ENCODE data around the gene GARIN5A. TPM values are rescaled to one million over a fixed set of nuclear protein-coding genes. Genes with fewer than 3 reads are reported as not detected.

The GARIN5A gene
- polyA plus RNA-seq, 1 donor (not counting 4 experiments of a cell fraction or from before 2014, with no cell fraction given) = 0.37 TPM

GRCh38 chr19:50501568-50502475 lies 25.2 kb upstream of the GARIN5A start:
- TF ChIP-seq, protein P1, sequence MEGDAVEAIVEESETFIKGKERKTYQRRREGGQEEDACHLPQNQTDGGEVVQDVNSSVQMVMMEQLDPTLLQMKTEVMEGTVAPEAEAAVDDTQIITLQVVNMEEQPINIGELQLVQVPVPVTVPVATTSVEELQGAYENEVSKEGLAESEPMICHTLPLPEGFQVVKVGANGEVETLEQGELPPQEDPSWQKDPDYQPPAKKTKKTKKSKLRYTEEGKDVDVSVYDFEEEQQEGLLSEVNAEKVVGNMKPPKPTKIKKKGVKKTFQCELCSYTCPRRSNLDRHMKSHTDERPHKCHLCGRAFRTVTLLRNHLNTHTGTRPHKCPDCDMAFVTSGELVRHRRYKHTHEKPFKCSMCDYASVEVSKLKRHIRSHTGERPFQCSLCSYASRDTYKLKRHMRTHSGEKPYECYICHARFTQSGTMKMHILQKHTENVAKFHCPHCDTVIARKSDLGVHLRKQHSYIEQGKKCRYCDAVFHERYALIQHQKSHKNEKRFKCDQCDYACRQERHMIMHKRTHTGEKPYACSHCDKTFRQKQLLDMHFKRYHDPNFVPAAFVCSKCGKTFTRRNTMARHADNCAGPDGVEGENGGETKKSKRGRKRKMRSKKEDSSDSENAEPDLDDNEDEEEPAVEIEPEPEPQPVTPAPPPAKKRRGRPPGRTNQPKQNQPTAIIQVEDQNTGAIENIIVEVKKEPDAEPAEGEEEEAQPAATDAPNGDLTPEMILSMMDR (optimal IDR thresholded peaks at IDR 0.05 in 1 of 3, IDR thresholded peaks at IDR 0.05 in 1 of 3, conservative IDR thresholded peaks at IDR 0.05 in 1 of 3; ENCODE audit: extremely low read depth in 1 of 3, insufficient read depth in 2 of 3, low read length in 3 of 3) = no peak
- no peak for TF ChIP-seq EZH2 (IDR thresholded peaks at IDR 0.05; ENCODE audit: low read length)
- Histone ChIP-seq H3K36me3 (ENCODE audit: control insufficient read depth in 2 of 2, extremely low read depth in 1 of 2, insufficient read depth in 2 of 2, low read length in 2 of 2) (peaks cover 0 to 1% of the 10 kb centered on the region in 2 experiments), H3K9me1 (ENCODE audit: control insufficient read depth, extremely low read depth, insufficient read depth, low read length) (no peaks in the 10 kb centered on the region), H3K4me1 (ENCODE audit: control insufficient read depth, extremely low read depth, insufficient read depth, low read length) (no peaks in the 10 kb centered on the region), H3K27ac (ENCODE audit: control insufficient read depth, insufficient read depth, low read length) (no peak overlapping the region), H3K9me3 (ENCODE audit: control insufficient read depth, low read depth, low read length) (no peaks in the 10 kb centered on the region), H4K20me1 (ENCODE audit: control insufficient read depth, extremely low read depth, insufficient read depth, low read length) (no peaks in the 10 kb centered on the region), H3K9ac (ENCODE audit: control insufficient read depth, extremely low read depth, insufficient read depth, low read length) (no peak overlapping the region), H3K79me2 (ENCODE audit: control insufficient read depth, insufficient read depth, low read length) (no peaks in the 10 kb centered on the region), H3K4me3 (ENCODE audit: control insufficient read depth in 2 of 3, extremely low read depth in 1 of 3, insufficient read depth in 2 of 3, low read depth in 1 of 3, low read length in 3 of 3) (no peak overlapping the region), H3K27me3 (ENCODE audit: control insufficient read depth, extremely low read depth, insufficient read depth, low read length) (peaks cover 5% of the 10 kb centered on the region), H2AFZ (ENCODE audit: control insufficient read depth, low read length) (no peak overlapping the region), H3K4me2 (ENCODE audit: control insufficient read depth, extremely low read depth, insufficient read depth, low read depth, low read length) (no peak overlapping the region)
- FAIRE-seq (no peak), DNase-seq (ENCODE audit: low read depth, low spot score) (no peak)
- dilution Hi-C loops (cut with MboI; ENCODE audit: extremely low pct_ligation_motif_present, low sequenced_read_pairs) = no loop called here

DNA sequence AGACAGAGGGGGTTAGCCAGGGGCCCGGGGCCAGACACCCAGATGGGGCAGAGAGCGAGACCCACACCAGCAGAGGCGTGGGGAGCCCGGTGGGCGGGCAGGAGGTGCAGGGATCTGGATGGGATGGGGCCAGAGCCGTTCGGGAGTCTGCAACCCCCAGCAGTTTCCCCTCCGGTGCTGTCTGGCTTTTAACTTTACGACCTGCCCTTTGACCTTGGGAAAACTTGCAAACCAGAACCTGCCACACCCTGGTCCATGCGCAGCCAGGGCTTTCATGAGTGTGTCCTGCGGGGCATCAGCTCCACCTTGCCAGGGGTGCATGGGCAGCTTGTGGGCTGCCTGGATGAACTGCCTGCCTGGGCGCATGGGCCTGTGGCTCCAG lies 24.5 kb upstream of the GARIN5A start:
- H3K4me3 ChIP-seq (ENCODE audit: control insufficient read depth in 2 of 3, extremely low read depth in 1 of 3, insufficient read depth in 2 of 3, low read depth in 1 of 3, low read length in 3 of 3) = no peak overlapping the region
- no peaks in the 10 kb centered on the region for H4K20me1 ChIP-seq (ENCODE audit: control insufficient read depth, extremely low read depth, insufficient read depth, low read length)
- H3K4me2 ChIP-seq (ENCODE audit: control insufficient read depth, extremely low read depth, insufficient read depth, low read depth, low read length) = no peak overlapping the region
- no peaks in the 10 kb centered on the region for H3K4me1 ChIP-seq (ENCODE audit: control insufficient read depth, extremely low read depth, insufficient read depth, low read length)
- H3K9ac ChIP-seq (ENCODE audit: control insufficient read depth, extremely low read depth, insufficient read depth, low read length) = no peak overlapping the region
- H3K27ac ChIP-seq (ENCODE audit: control insufficient read depth, insufficient read depth, low read length) = no peak overlapping the region
- dilution Hi-C loops (cut with MboI; ENCODE audit: extremely low pct_ligation_motif_present, low sequenced_read_pairs) = no loop called here
- H3K9me1 ChIP-seq (ENCODE audit: control insufficient read depth, extremely low read depth, insufficient read depth, low read length) = no peaks in the 10 kb centered on the region
- peaks cover 5% of the 10 kb centered on the region for H3K27me3 ChIP-seq (ENCODE audit: control insufficient read depth, extremely low read depth, insufficient read depth, low read length)
- FAIRE-seq (no peak), DNase-seq (ENCODE audit: low read depth, low spot score) (no peak)
- H3K79me2 ChIP-seq (ENCODE audit: control insufficient read depth, insufficient read depth, low read length) = no peaks in the 10 kb centered on the region
- peaks cover 0 to 1% of the 10 kb centered on the region in 2 experiments for H3K36me3 ChIP-seq (ENCODE audit: control insufficient read depth in 2 of 2, extremely low read depth in 1 of 2, insufficient read depth in 2 of 2, low read length in 2 of 2)
- no peaks in the 10 kb centered on the region for H3K9me3 ChIP-seq (ENCODE audit: control insufficient read depth, low read depth, low read length)
- TF ChIP-seq EZH2 (IDR thresholded peaks at IDR 0.05; ENCODE audit: low read length) = no peak
- TF ChIP-seq, protein P1 (optimal IDR thresholded peaks at IDR 0.05 in 1 of 3, IDR thresholded peaks at IDR 0.05 in 1 of 3, conservative IDR thresholded peaks at IDR 0.05 in 1 of 3; ENCODE audit: extremely low read depth in 1 of 3, insufficient read depth in 2 of 3, low read length in 3 of 3) = no peak
- no peak overlapping the region for H2AFZ ChIP-seq (ENCODE audit: control insufficient read depth, low read length)
